MCF 10A (cell line): ENCODE data around the gene R3HDML. TPM values are rescaled to one million over a fixed set of nuclear protein-coding genes. Genes with fewer than 3 reads are reported as not detected.
A peak's percentile ranks its signal among the peaks of the same experiment; 100 is the strongest.

Experiments
- BruUV-seq: library from RNA; stranded (reverse); fragments of 400-500 nt; replicated peaks from 2 replicates; lab custom pipeline; 2021; lab: Mats Ljungman, UMichigan
- CTCF ChIA-PET: fragments of 300-600 bp; sonication (Branson Sonifier 250); formaldehyde crosslinking; extraction: SDS; loops from one replicate; lab custom pipeline; 2021; ENCODE audit warnings: antibody characterized with exemption, inconsistent platforms; lab: Yijun Ruan, JAX
- POLR2A ChIA-PET: fragments of 300-600, 350-650 bp; sonication (Branson Sonifier 250); formaldehyde crosslinking; extraction: SDS; loops from one replicate; lab custom pipeline; 2020; ENCODE audit warnings: antibody characterized with exemption, inconsistent platforms; lab: Yijun Ruan, JAX
- DNase-seq: peaks from one replicate; pipeline ENCODE4 v3.0.0-alpha.2; 2018; ENCODE audit not compliant: unreplicated experiment
- H3K27ac Mint-ChIP-seq: one replicate; pipeline ENCODE4 v1.8.0; 2022; ENCODE audit warnings: mild to moderate bottlenecking, low read depth, mixed read lengths; ENCODE audit not compliant: unreplicated experiment
- H3K27me3 Mint-ChIP-seq: one replicate; pipeline ENCODE4 v1.8.0; 2022; ENCODE audit warnings: mixed read lengths; ENCODE audit not compliant: insufficient read depth, unreplicated experiment
- H3K36me3 Mint-ChIP-seq: one replicate; pipeline ENCODE4 v1.8.0; 2022; ENCODE audit warnings: mild to moderate bottlenecking, moderate library complexity, mixed read lengths; ENCODE audit not compliant: insufficient read depth, unreplicated experiment
- H3K4me1 Mint-ChIP-seq: one replicate; pipeline ENCODE4 v1.8.0; 2022; ENCODE audit warnings: mixed read lengths; ENCODE audit not compliant: insufficient read depth, unreplicated experiment
- H3K4me3 Mint-ChIP-seq: one replicate; pipeline ENCODE4 v1.8.0; 2022; ENCODE audit warnings: mild to moderate bottlenecking, moderate library complexity, mixed read lengths; ENCODE audit not compliant: unreplicated experiment
- H3K9me3 Mint-ChIP-seq: one replicate; pipeline ENCODE4 v1.8.0; 2022; ENCODE audit warnings: mixed read lengths; ENCODE audit not compliant: unreplicated experiment
- intact Hi-C: fragments of 100-400 bp; cut with micrococcal nuclease; formaldehyde crosslinking; loops from 2 replicates; pipeline ENCODE4 v1.14.1; 2022
- total RNA-seq: library from RNA; stranded (reverse); gene quantifications from 2 replicates; pipeline ENCODE4 v1.2.3, GENCODE V29; 2022
- TF ChIP-seq, protein P1 (sequence below): fragments of 200-600 bp; IDR thresholded peaks from one replicate; pipeline ENCODE4 v1.8.0; 2022; ENCODE audit warnings: antibody characterized with exemption, mild to moderate bottlenecking; ENCODE audit not compliant: unreplicated experiment

Gene R3HDML
- total RNA-seq, 1 experiment from 2014 or later: not detected

DNA sequence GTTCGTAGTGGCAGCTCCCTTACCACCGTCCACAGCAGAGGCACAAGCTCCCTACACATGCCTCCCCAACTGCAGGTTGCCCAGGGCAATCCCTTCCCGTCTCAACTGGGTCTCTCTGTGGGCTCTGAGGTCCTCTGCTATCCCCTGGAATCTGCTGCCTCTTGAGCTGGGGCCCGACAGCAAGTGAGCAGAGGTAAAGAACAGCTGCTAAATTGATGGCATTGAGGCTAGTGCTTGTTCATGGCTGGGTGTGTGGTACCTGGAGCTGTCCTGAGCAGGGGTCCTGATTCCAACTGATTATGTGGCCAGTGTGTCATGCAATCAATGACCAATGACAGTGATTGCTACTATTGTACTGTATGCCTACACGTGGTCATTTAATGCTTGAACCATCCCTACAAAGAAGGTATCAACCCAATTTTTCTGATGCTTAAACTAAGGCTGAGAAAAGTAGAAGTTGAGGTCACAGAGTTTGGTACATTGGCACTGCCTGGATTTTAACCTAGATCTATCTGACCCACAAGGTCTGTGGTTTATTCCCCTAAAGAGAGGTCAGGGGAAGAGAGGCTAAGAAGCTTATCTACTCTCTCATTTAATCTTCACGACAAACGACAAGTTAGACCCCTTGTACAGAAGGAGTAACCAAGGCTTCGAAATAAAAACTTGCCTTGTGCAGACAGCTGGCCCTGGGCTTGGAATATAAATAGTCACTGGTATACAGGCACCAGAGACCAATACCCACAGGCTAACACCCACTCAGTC lies 59.7 kb downstream of the R3HDML start:
- CTCF ChIA-PET: interaction anchor here (0.6 to 4.9 kb wide), 15 partner anchors 8 to 213 kb away, joined by 3 to 22 read pairs (median 6); partner anchors contain the start of gene FITM2
- Mint-ChIP-seq H3K4me3 (no peak overlapping the region), H3K36me3 (no peaks in the 10 kb centered on the region), H3K27ac (no peak overlapping the region), H3K4me1 (peaks cover 10% of the 10 kb centered on the region), H3K9me3 (no peaks in the 10 kb centered on the region), H3K27me3 (no peaks in the 10 kb centered on the region)
- TF ChIP-seq, protein P1, sequence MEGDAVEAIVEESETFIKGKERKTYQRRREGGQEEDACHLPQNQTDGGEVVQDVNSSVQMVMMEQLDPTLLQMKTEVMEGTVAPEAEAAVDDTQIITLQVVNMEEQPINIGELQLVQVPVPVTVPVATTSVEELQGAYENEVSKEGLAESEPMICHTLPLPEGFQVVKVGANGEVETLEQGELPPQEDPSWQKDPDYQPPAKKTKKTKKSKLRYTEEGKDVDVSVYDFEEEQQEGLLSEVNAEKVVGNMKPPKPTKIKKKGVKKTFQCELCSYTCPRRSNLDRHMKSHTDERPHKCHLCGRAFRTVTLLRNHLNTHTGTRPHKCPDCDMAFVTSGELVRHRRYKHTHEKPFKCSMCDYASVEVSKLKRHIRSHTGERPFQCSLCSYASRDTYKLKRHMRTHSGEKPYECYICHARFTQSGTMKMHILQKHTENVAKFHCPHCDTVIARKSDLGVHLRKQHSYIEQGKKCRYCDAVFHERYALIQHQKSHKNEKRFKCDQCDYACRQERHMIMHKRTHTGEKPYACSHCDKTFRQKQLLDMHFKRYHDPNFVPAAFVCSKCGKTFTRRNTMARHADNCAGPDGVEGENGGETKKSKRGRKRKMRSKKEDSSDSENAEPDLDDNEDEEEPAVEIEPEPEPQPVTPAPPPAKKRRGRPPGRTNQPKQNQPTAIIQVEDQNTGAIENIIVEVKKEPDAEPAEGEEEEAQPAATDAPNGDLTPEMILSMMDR: no peak
- no TSS peak for BruUV-seq
- intact Hi-C loops: no loop called here
- POLR2A ChIA-PET: interaction anchor here (0.8 to 2.8 kb wide), 6 partner anchors 8 to 74 kb away, joined by 3 to 21 read pairs (median 5); no protein-coding TSS in a partner anchor
- no peak for DNase-seq

- BruUV-seq: no TSS peak
- Mint-ChIP-seq H3K27ac (peak overlapping the region; percentile 58), H3K4me3 (no peak overlapping the region), H3K27me3 (no peaks in the 10 kb centered on the region), H3K9me3 (no peaks in the 10 kb centered on the region), H3K4me1 (peaks cover 10% of the 10 kb centered on the region), H3K36me3 (no peaks in the 10 kb centered on the region)
- TF ChIP-seq, protein P1: no peak
- ChIA-PET CTCF (interaction anchor here (0.6 to 2.6 kb wide), 12 partner anchors 9 to 244 kb away, joined by 3 to 16 read pairs (median 4); partner anchors contain the start of gene FITM2), POLR2A (interaction anchor here (0.6 to 2.8 kb wide), 13 partner anchors 9 to 211 kb away, joined by 3 to 29 read pairs (median 3); partner anchors contain the start of genes OSER1 and TTPAL)
- intact Hi-C loops: no loop called here
- DNase-seq: peak; percentile 93
Measured at GRCh38 chr20:44398335-44398734, 61.5 kb downstream of the R3HDML start.

GRCh38 chr20:44399446-44399845 lies 62.6 kb downstream of the R3HDML start:
- H3K36me3 Mint-ChIP-seq: no peaks in the 10 kb centered on the region
- intact Hi-C loops: no loop called here
- no peak overlapping the region for H3K4me3 Mint-ChIP-seq
- TF ChIP-seq, protein P1: no peak
- no TSS peak for BruUV-seq
- H3K4me1 Mint-ChIP-seq: peaks cover 12% of the 10 kb centered on the region
- ChIA-PET CTCF (interaction anchor here (0.6 to 2.6 kb wide), 10 partner anchors 8 to 211 kb away, joined by 4 to 16 read pairs (median 6); no protein-coding TSS in a partner anchor), POLR2A (interaction anchor here (1.3 to 2.1 kb wide), 3 partner anchors 8 to 67 kb away, joined by 3 to 29 read pairs (median 5); no protein-coding TSS in a partner anchor)
- DNase-seq: no peak
- H3K27ac Mint-ChIP-seq: no peak overlapping the region
- peaks cover 3% of the 10 kb centered on the region for H3K9me3 Mint-ChIP-seq
- no peaks in the 10 kb centered on the region for H3K27me3 Mint-ChIP-seq

- Mint-ChIP-seq H3K9me3 (peaks cover 7% of the 10 kb centered on the region), H3K36me3 (no peaks in the 10 kb centered on the region), H3K27ac (no peak overlapping the region), H3K4me1 (peaks cover 19% of the 10 kb centered on the region), H3K27me3 (no peaks in the 10 kb centered on the region), H3K4me3 (no peak overlapping the region)
- TF ChIP-seq, protein P1: no peak
- intact Hi-C loops: no loop called here
- CTCF ChIA-PET: interaction anchor here (0.7 kb wide), 1 partner anchor 199 kb away, joined by 3 read pairs; no protein-coding TSS in a partner anchor
- POLR2A ChIA-PET: no interaction called here
- no TSS peak for BruUV-seq
- no peak for DNase-seq
Measured at GRCh38 chr20:44400671-44400969, 63.8 kb downstream of the R3HDML start.
